ENCODE measurements around the gene UBE2R2. TPM values are rescaled to one million over a fixed set of nuclear protein-coding genes. Genes with fewer than 3 reads are reported as not detected.
A peak's percentile ranks its signal among the peaks of the same experiment; 100 is the strongest.

UBE2R2 gene
- total and polyA plus RNA-seq, 2 donors (not counting 1 experiment from before 2014, with no cell fraction given) = 23.9 to 57.1 TPM

DNA sequence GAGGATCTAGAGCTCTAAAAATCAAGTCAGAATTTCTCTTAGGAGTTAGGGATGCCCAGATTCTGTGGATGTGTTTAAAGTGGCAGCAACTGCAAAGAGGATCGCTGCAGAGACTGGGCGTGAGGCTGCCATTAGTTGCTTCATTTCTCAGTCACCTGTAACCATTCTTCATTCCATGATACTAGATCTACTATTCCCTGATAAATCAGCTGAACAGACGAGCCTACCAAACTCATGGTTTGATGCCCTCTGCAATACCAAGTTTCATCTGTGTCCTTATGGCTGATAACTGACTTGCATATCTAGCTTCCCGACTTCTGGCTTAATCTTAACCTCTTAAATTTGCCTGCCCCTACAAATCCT is 33.3 kb downstream of the UBE2R2 start:
- H3K27ac ChIP-seq (ENCODE audit: insufficient read depth, low read length) = peak overlapping the region; percentile 5
- H3K4me1 ChIP-seq (ENCODE audit: control insufficient read depth, extremely low read depth, insufficient read depth, low read length) = no peaks in the 10 kb centered on the region
- no peak overlapping the region for H3K9ac ChIP-seq (ENCODE audit: insufficient read depth, low read length)
- no peaks in the 10 kb centered on the region for H3K27me3 ChIP-seq (ENCODE audit: control insufficient read depth, insufficient read depth, low read length)
- no peaks in the 10 kb centered on the region for H3K36me3 ChIP-seq (ENCODE audit: control insufficient read depth, insufficient read depth, low read length)
- no peaks in the 10 kb centered on the region for H3K9me3 ChIP-seq (ENCODE audit: control insufficient read depth, insufficient read depth, low read depth, low read length)
- TF ChIP-seq EZH2 (IDR thresholded peaks at IDR 0.05; ENCODE audit: low read length, missing control alignments) = no peak
- TF ChIP-seq, protein P1, sequence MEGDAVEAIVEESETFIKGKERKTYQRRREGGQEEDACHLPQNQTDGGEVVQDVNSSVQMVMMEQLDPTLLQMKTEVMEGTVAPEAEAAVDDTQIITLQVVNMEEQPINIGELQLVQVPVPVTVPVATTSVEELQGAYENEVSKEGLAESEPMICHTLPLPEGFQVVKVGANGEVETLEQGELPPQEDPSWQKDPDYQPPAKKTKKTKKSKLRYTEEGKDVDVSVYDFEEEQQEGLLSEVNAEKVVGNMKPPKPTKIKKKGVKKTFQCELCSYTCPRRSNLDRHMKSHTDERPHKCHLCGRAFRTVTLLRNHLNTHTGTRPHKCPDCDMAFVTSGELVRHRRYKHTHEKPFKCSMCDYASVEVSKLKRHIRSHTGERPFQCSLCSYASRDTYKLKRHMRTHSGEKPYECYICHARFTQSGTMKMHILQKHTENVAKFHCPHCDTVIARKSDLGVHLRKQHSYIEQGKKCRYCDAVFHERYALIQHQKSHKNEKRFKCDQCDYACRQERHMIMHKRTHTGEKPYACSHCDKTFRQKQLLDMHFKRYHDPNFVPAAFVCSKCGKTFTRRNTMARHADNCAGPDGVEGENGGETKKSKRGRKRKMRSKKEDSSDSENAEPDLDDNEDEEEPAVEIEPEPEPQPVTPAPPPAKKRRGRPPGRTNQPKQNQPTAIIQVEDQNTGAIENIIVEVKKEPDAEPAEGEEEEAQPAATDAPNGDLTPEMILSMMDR (conservative IDR thresholded peaks at IDR 0.05 in 1 of 2, IDR thresholded peaks at IDR 0.05 in 1 of 2; ENCODE audit: low read depth in 1 of 2, low read length in 2 of 2) = no peak
- no peak overlapping the region for H2AFZ ChIP-seq (ENCODE audit: low read length)
- no peak overlapping the region for H3K4me3 ChIP-seq (replicated peaks in 1 of 4; ENCODE audit: control extremely low read depth in 1 of 4, insufficient read depth in 1 of 4, low read depth in 3 of 4, low read length in 4 of 4)
- DNase-seq (ENCODE audit: low read depth in 2 of 2) = no peak
- peaks cover 90% of the 10 kb centered on the region for H3K79me2 ChIP-seq (ENCODE audit: control insufficient read depth, insufficient read depth, low read length)
- H4K20me1 ChIP-seq (ENCODE audit: control insufficient read depth, extremely low read depth, insufficient read depth, low read length) = peaks cover 7% of the 10 kb centered on the region
- no peak overlapping the region for H3K4me2 ChIP-seq (ENCODE audit: extremely low read depth, insufficient read depth, low read length)

DNA sequence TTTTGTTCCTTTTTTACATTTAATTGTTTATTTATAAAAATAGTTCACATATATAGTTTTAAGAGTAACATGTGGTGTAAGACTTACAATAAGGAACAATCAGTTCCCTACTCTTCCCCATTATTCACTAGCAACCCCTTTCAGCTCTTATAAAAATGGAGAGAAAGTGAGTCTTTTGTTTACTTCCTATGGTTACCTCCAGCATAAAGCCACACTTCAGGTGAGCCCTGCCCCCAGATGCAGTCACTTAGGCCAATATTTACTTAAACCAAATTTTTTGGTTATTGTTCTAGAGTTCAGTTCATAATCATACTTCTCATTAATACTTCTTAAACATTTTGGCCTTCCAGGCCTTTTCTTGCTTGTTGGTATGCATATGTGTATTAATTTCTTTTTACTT is 33.7 kb downstream of the UBE2R2 start:
- no peak overlapping the region for H3K27ac ChIP-seq (ENCODE audit: insufficient read depth, low read length)
- no peak overlapping the region for H3K4me2 ChIP-seq (ENCODE audit: extremely low read depth, insufficient read depth, low read length)

DNA sequence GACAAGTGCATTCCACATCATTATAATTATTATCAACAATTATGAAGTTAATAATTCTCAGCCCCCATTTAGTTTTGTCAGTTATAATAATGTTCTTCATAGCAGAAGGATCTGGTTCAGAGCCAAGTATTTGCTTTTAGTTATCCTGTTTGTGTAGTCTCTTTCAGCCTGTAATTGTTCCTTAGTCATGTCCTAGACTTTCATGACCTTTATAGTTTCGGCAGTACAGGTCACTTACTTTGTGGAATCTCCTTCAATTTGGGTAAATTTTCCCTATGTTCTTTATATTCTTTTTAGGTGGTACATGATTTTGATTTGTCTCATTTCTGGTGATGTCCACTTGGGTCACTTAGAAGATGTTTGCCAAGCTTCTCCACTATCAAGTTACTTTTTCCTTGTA is 34.3 kb downstream of the UBE2R2 start:
- Histone ChIP-seq H2AFZ (ENCODE audit: low read length) (no peak overlapping the region), H3K4me1 (ENCODE audit: control insufficient read depth, extremely low read depth, insufficient read depth, low read length) (no peaks in the 10 kb centered on the region), H3K36me3 (ENCODE audit: control insufficient read depth, insufficient read depth, low read length) (no peaks in the 10 kb centered on the region), H3K79me2 (ENCODE audit: control insufficient read depth, insufficient read depth, low read length) (peaks cover 94% of the 10 kb centered on the region), H3K4me3 (replicated peaks in 1 of 4; ENCODE audit: control extremely low read depth in 1 of 4, insufficient read depth in 1 of 4, low read depth in 3 of 4, low read length in 4 of 4) (no peak overlapping the region), H4K20me1 (ENCODE audit: control insufficient read depth, extremely low read depth, insufficient read depth, low read length) (peaks cover 7% of the 10 kb centered on the region), H3K9ac (ENCODE audit: insufficient read depth, low read length) (no peak overlapping the region), H3K27ac (ENCODE audit: insufficient read depth, low read length) (no peak overlapping the region), H3K9me3 (ENCODE audit: control insufficient read depth, insufficient read depth, low read depth, low read length) (no peaks in the 10 kb centered on the region), H3K4me2 (ENCODE audit: extremely low read depth, insufficient read depth, low read length) (no peak overlapping the region), H3K27me3 (ENCODE audit: control insufficient read depth, insufficient read depth, low read length) (no peaks in the 10 kb centered on the region)
- no peak for TF ChIP-seq EZH2 (IDR thresholded peaks at IDR 0.05; ENCODE audit: low read length, missing control alignments)
- TF ChIP-seq, protein P1 (conservative IDR thresholded peaks at IDR 0.05 in 1 of 2, IDR thresholded peaks at IDR 0.05 in 1 of 2; ENCODE audit: low read depth in 1 of 2, low read length in 2 of 2) = no peak
- peak in 1 of 2 donors; percentile 12 for DNase-seq (ENCODE audit: low read depth in 2 of 2)

More for the DNA sequence above, 33.7 kb downstream of the UBE2R2 start:
- H3K36me3 ChIP-seq (ENCODE audit: control insufficient read depth, insufficient read depth, low read length) = no peaks in the 10 kb centered on the region
- H3K27me3 ChIP-seq (ENCODE audit: control insufficient read depth, insufficient read depth, low read length) = no peaks in the 10 kb centered on the region
- no peaks in the 10 kb centered on the region for H3K9me3 ChIP-seq (ENCODE audit: control insufficient read depth, insufficient read depth, low read depth, low read length)
- no peaks in the 10 kb centered on the region for H3K4me1 ChIP-seq (ENCODE audit: control insufficient read depth, extremely low read depth, insufficient read depth, low read length)
- H3K4me3 ChIP-seq (replicated peaks in 1 of 4; ENCODE audit: control extremely low read depth in 1 of 4, insufficient read depth in 1 of 4, low read depth in 3 of 4, low read length in 4 of 4) = no peak overlapping the region
- H2AFZ ChIP-seq (ENCODE audit: low read length) = no peak overlapping the region
- TF ChIP-seq, protein P1 (conservative IDR thresholded peaks at IDR 0.05 in 1 of 2, IDR thresholded peaks at IDR 0.05 in 1 of 2; ENCODE audit: low read depth in 1 of 2, low read length in 2 of 2) = no peak
- no peak for TF ChIP-seq EZH2 (IDR thresholded peaks at IDR 0.05; ENCODE audit: low read length, missing control alignments)
- H3K9ac ChIP-seq (ENCODE audit: insufficient read depth, low read length) = no peak overlapping the region
- peaks cover 7% of the 10 kb centered on the region for H4K20me1 ChIP-seq (ENCODE audit: control insufficient read depth, extremely low read depth, insufficient read depth, low read length)
- DNase-seq (ENCODE audit: low read depth in 2 of 2) = no peak
- H3K79me2 ChIP-seq (ENCODE audit: control insufficient read depth, insufficient read depth, low read length) = peaks cover 91% of the 10 kb centered on the region

Data from fibroblast of lung (primary cell).